NCI-H748 (cell line): ENCODE results near the gene FRMD1.
A peak's percentile ranks its signal among the peaks of the same experiment; 100 is the strongest.
"Not testable (repeated sequence)": the region's sequence is repeated elsewhere in the genome, so short reads cannot be mapped to it uniquely, and the experiment has no call there.

Source experiments
- DNase-seq: peaks from one replicate; lab custom pipeline; 2025; ENCODE audit not compliant: unreplicated experiment; lab: John Stamatoyannopoulos, UW

Gene FRMD1

GRCh38 chr6:168080393-168081077, 1.5 kb upstream of the FRMD1 start:
- no peak for DNase-seq

- no peak for DNase-seq
These were observed 653 bp downstream of the FRMD1 start for GRCh38 chr6:168078175-168078942.

- DNase-seq: not testable (repeated sequence)
These were observed 1.6 kb downstream of the FRMD1 start for GRCh38 chr6:168077401-168077800.

GRCh38 chr6:168075787-168076202, 3.2 kb downstream of the FRMD1 start:
- DNase-seq: no peak

- DNase-seq: no peak
These were observed 3.8 kb downstream of the FRMD1 start for GRCh38 chr6:168075216-168075615.

GRCh38 chr6:168073937-168074730, 4.9 kb downstream of the FRMD1 start:
- no peak for DNase-seq

- DNase-seq: no peak
These were observed 6.3 kb downstream of the FRMD1 start for GRCh38 chr6:168072730-168073129.

- no peak for DNase-seq
These were observed 6.8 kb downstream of the FRMD1 start for GRCh38 chr6:168072261-168072660.

GRCh38 chr6:168071620-168072019, 7.4 kb downstream of the FRMD1 start:
- DNase-seq: peak; percentile 55

- no peak for DNase-seq
These were observed 8.2 kb downstream of the FRMD1 start for GRCh38 chr6:168070804-168071203.

- no peak for DNase-seq
These were observed 11.8 kb downstream of the FRMD1 start for GRCh38 chr6:168067081-168067759.

- no peak for DNase-seq
These were observed 14.7 kb downstream of the FRMD1 start for GRCh38 chr6:168064226-168064807.

- DNase-seq: no peak
These were observed 15.6 kb downstream of the FRMD1 start for GRCh38 chr6:168063431-168063830.

- no peak for DNase-seq
These were observed 16.4 kb downstream of the FRMD1 start for GRCh38 chr6:168062346-168063289.

GRCh38 chr6:168061269-168062210, 17.5 kb downstream of the FRMD1 start:
- peak; percentile 98 for DNase-seq

GRCh38 chr6:168060521-168060931, 18.5 kb downstream of the FRMD1 start:
- peak; percentile 74 for DNase-seq

GRCh38 chr6:168058691-168059551, 20.1 kb downstream of the FRMD1 start:
- DNase-seq: no peak

GRCh38 chr6:168057836-168058235, 21.2 kb downstream of the FRMD1 start:
- DNase-seq: no peak
